K562 (cell line): ENCODE measurements around the gene INTS6L. TPM values are rescaled to one million over a fixed set of nuclear protein-coding genes. Genes with fewer than 3 reads are reported as not detected.

ENCODE experiments used
- FIP1L1 ChIP-seq: fragments of 200-400 bp; formaldehyde crosslinking; IDR thresholded peaks from 2 replicates; pipeline ENCODE4 v1.6.1; 2018; ENCODE audit warnings: mild to moderate bottlenecking, low read depth, low read length; ENCODE audit not compliant: poor library complexity, severe bottlenecking
- HNRNPK ChIP-seq: fragments of 200-400 bp; formaldehyde crosslinking; IDR thresholded peaks from one replicate; pipeline ENCODE4 v1.6.1; 2018; ENCODE audit warnings: mild to moderate bottlenecking, low read depth, low read length; ENCODE audit not compliant: poor library complexity, severe bottlenecking
- HSF4 ChIP-seq: fragments of 250-450 bp; sonication (Bioruptor Pico); IDR thresholded peaks from 2 replicates; pipeline ENCODE4 v2.1.2; 2022; ENCODE audit warnings: mild to moderate bottlenecking, moderate library complexity, borderline replicate concordance
- SAFB ChIP-seq: fragments of 200-400 bp; formaldehyde crosslinking; IDR thresholded peaks from 2 replicates; pipeline ENCODE4 v1.6.1; 2017; ENCODE audit warnings: low read depth, low read length, borderline replicate concordance
- SAP30 ChIP-seq: fragments of 200-600 bp; sonication (generic); IDR thresholded peaks from 2 replicates; pipeline ENCODE4 v1.6.1; 2012; ENCODE audit warnings: borderline replicate concordance, low read depth, mild to moderate bottlenecking, moderate library complexity, low read length, control low read depth, inconsistent platforms; ENCODE audit not compliant: insufficient read depth, poor library complexity, severe bottlenecking
- SP2 ChIP-seq: IDR thresholded peaks from 2 replicates; pipeline ENCODE4 v1.6.1; 2011; ENCODE audit warnings: mild to moderate bottlenecking, low read depth, low read length, moderate library complexity; ENCODE audit not compliant: poor library complexity, severe bottlenecking; ENCODE audit errors: extremely low read depth
- ZC3H8 ChIP-seq: fragments of 450-650 bp; IDR thresholded peaks from 2 replicates; pipeline ENCODE4 v1.6.1; 2017
- ZNF408 ChIP-seq: fragments of 250-450 bp; sonication (Bioruptor Pico); IDR thresholded peaks from 2 replicates; pipeline ENCODE4 v1.4.0; 2020; ENCODE audit warnings: low read depth, mild to moderate bottlenecking, moderate library complexity
- ZNF717 ChIP-seq: fragments of 250-450 bp; sonication (Bioruptor Pico); IDR thresholded peaks from 2 replicates; pipeline ENCODE4 v1.5.0; 2021
- polyA plus RNA-seq, 8 experiments: library from polyadenylated mRNA; depleted of rRNA in 4 of 8; stranded (reverse) in 5 of 8; unstranded in 3 of 8; fragments of >200 nt; fragmentation: Nextera tagmentation in 2 of 8; fragmentation: Illumina TruSeq in 1 of 8; extraction: Ambion mirVana in 2 of 8; extraction: Trizol in 1 of 8; gene quantifications; 2 replicates each; pipeline versions ENCODE4 v1.2.1 to v1.2.3, GENCODE V29; 2011 to 2014; ENCODE audit warnings: inconsistent platforms in 1 of 8, missing spikeins in 1 of 8
- total RNA-seq, 7 experiments: library from RNA; depleted of rRNA in 6 of 7; stranded (reverse); fragments of >200 nt in 6 of 7; fragmentation: Illumina TruSeq in 2 of 7; extraction: Trizol in 2 of 7; gene quantifications; 2 replicates each; pipeline versions ENCODE4 v1.2.1 to v1.2.3, GENCODE V29; 2011 to 2021; ENCODE audit warnings: low replicate concordance in 1 of 7
- TF ChIP-seq, protein P1 (sequence below): fragments of 450-650 bp; IDR thresholded peaks from 2 replicates; pipeline ENCODE4 v1.6.1; 2018; ENCODE audit not compliant: partially characterized antibody
- TF ChIP-seq, protein P2 (sequence below): fragments of 250-450 bp; sonication (Bioruptor Pico); IDR thresholded peaks from 2 replicates; pipeline ENCODE4 v1.5.0; 2021; ENCODE audit warnings: mild to moderate bottlenecking, moderate library complexity
- TF ChIP-seq, protein P3 (sequence below): fragments of 450-650 bp; IDR thresholded peaks from 2 replicates; pipeline ENCODE4 v1.7.1; 2018; ENCODE audit warnings: mild to moderate bottlenecking, low read depth; ENCODE audit not compliant: partially characterized antibody
- TF ChIP-seq, protein P4 (sequence below): fragments of 250-450 bp; sonication (Bioruptor Pico); IDR thresholded peaks from 2 replicates; pipeline ENCODE4 v1.9.0; 2021; ENCODE audit warnings: mild to moderate bottlenecking

The INTS6L gene
- total and polyA plus RNA-seq, 9 of the 15 experiments (the other 6 are each of a cell fraction or from before 2014, with no cell fraction given), result 6.1 to 44.9 (median 21.9) TPM

DNA sequence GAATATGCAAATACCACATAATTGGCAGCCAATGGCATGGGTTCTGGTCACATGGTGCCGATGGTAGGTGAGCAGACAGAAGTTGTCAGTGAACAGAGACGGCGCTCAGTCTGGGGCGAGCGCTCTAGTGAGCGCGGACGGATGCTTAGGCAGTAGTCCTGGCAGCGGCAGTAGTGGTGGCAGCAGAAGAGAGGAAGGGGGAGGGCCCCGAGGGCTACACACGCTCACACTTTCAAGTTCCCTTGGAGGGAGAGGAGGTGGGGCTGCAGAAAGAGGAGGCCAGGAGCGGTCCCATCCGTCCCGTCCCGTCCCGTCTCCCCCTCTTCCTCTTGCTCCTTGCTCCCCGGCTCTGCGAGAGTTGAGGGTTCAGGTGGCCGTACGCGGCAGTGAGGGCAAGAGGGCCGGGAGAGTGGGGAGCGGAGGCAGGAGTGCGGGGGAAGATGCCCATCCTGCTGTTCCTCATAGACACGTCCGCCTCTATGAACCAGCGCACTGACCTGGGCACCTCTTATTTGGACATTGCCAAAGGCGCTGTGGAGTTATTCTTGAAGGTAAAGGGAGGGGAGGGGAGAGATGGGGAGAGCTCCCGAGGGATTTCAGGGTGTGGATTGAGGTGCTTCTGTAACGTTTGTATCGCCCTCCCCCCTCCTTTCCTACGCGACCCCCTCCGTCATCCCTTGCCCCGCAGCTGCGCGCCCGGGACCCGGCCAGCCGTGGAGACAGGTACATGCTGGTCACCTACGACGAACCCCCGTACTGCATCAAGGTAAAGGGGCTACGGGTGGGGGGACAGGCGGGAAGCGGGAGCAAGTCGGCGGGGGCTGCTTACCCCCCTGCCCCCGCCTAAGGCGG is at the start of gene INTS6L (continued):
- TF ChIP-seq, protein P1, sequence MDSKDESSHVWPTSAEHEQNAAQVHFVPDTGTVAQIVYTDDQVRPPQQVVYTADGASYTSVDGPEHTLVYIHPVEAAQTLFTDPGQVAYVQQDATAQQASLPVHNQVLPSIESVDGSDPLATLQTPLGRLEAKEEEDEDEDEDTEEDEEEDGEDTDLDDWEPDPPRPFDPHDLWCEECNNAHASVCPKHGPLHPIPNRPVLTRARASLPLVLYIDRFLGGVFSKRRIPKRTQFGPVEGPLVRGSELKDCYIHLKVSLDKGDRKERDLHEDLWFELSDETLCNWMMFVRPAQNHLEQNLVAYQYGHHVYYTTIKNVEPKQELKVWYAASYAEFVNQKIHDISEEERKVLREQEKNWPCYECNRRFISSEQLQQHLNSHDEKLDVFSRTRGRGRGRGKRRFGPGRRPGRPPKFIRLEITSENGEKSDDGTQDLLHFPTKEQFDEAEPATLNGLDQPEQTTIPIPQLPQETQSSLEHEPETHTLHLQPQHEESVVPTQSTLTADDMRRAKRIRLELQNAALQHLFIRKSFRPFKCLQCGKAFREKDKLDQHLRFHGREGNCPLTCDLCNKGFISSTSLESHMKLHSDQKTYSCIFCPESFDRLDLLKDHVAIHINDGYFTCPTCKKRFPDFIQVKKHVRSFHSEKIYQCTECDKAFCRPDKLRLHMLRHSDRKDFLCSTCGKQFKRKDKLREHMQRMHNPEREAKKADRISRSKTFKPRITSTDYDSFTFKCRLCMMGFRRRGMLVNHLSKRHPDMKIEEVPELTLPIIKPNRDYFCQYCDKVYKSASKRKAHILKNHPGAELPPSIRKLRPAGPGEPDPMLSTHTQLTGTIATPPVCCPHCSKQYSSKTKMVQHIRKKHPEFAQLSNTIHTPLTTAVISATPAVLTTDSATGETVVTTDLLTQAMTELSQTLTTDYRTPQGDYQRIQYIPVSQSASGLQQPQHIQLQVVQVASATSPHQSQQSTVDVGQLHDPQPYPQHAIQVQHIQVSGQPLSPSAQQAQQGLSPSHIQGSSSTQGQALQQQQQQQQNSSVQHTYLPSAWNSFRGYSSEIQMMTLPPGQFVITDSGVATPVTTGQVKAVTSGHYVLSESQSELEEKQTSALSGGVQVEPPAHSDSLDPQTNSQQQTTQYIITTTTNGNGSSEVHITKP, result no peak
- TF ChIP-seq ZC3H8 (no peak), HNRNPK (no peak), SAFB (no peak), ZNF408 (CRISPR knock-in tag) (no peak), FIP1L1 (no peak), ZNF717 (CRISPR knock-in tag) (no peak), SAP30 (no peak), SP2 (no peak), HSF4 (CRISPR knock-in tag) (no peak)
- TF ChIP-seq, protein P2, sequence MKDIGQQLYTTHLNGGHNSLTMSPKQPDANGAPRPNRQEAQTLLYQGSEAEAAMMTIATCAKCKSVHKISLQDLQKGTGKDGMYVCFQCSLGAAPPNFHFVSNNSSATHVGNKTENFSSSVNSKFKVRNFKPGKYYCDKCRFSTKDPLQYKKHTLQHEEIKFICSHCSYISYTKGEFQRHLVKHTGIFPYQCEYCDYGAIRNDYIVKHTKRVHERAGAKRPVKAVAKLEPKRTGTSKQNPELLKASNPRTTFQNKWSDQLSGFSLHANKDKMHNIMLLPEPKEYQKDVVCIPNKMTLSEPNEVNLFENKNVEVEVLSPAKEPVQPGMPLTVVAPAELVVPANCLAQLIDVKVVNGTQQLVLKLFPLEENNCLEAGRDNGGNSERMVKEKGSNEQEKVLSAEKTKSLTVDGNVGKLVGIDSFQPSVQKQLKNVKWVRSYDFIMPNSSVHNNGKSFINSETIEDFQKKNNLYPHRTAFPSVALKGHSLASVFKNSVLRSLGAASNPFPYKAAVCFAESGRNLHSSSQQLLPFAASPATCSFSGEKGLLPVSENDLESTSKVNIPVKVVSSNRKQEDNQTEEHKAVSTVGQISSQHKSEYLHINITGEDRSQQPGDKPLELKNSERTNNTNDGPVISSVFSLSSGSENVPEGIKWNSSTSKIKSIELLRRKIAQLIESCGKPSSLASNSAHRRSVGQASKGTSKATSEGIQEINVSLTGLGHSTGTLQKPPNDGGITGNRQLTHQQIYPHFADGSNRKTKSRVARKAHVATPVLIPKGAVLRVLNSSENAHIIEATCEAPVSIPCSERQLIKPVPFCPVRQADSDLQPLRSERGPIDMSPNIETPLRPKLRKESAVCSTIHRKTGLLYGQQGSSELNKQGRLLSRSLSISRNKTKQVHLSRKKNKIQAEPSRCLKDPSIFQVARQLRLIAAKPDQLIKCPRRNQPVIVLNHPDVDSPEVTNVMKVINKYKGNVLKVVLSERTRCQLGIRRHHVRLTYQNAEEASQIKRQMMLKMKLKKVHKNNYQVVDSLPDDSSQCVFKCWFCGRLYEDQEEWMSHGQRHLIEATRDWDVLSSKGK (CRISPR knock-in tag), result no peak
- TF ChIP-seq, protein P3, sequence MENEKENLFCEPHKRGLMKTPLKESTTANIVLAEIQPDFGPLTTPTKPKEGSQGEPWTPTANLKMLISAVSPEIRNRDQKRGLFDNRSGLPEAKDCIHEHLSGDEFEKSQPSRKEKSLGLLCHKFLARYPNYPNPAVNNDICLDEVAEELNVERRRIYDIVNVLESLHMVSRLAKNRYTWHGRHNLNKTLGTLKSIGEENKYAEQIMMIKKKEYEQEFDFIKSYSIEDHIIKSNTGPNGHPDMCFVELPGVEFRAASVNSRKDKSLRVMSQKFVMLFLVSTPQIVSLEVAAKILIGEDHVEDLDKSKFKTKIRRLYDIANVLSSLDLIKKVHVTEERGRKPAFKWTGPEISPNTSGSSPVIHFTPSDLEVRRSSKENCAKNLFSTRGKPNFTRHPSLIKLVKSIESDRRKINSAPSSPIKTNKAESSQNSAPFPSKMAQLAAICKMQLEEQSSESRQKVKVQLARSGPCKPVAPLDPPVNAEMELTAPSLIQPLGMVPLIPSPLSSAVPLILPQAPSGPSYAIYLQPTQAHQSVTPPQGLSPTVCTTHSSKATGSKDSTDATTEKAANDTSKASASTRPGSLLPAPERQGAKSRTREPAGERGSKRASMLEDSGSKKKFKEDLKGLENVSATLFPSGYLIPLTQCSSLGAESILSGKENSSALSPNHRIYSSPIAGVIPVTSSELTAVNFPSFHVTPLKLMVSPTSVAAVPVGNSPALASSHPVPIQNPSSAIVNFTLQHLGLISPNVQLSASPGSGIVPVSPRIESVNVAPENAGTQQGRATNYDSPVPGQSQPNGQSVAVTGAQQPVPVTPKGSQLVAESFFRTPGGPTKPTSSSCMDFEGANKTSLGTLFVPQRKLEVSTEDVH, result no peak
- TF ChIP-seq, protein P4, sequence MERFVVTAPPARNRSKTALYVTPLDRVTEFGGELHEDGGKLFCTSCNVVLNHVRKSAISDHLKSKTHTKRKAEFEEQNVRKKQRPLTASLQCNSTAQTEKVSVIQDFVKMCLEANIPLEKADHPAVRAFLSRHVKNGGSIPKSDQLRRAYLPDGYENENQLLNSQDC (CRISPR knock-in tag), result no peak
